GM23248 (cell line): ENCODE measurements around the gene SNCA.

ENCODE experiments used
- EZH2 ChIP-seq: fragments of 200-600 bp; sonication (generic); IDR thresholded peaks from 2 replicates; pipeline ENCODE4 v1.6.1; 2018; ENCODE audit warnings: antibody characterized with exemption, mild to moderate bottlenecking; ENCODE audit not compliant: insufficient read depth, poor library complexity, severe bottlenecking
- EZH2phosphoT487 ChIP-seq: fragments of 200-600 bp; sonication (generic); IDR thresholded peaks from 2 replicates; pipeline ENCODE4 v1.6.1; 2018; ENCODE audit warnings: antibody characterized with exemption, moderate library complexity, mild to moderate bottlenecking, low read depth; ENCODE audit not compliant: insufficient read depth

DNA sequence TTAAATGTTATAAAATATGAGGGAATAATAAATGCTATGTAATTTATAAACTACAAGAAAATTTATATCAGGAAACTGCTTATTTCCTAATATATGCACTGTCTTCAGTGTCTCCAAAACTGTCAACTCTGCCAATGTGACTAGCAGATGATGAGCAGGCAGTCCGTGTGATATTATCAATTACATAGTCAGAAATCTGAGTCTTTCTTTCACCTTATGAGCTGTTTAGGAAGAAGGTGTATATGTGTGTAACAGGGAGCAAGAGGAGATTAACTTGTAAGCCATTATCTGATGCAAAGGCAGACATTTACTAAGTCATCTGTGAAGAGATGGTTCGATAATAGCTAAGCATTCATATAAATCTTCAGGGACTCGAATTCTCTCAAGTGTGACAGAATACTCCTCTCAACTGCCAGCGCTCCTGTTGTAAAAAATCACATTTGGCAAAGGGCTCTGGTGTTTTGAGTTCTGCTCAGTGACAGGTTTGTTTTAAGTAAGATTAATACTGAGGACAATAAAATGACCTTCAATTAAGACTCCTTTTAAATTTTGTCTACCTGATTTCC, 79.7 kb downstream of the SNCA start:
- no peak for TF ChIP-seq EZH2
- TF ChIP-seq EZH2phosphoT487 = no peak
